Endothelial cell of umbilical vein (primary cell): ENCODE data around the gene TRIM62. TPM values are rescaled to one million over a fixed set of nuclear protein-coding genes. Genes with fewer than 3 reads are reported as not detected.

Source experiments
- Bru-seq: library from RNA; stranded (reverse); fragments of 400-500 nt; gene quantifications from one replicate; lab custom pipeline; 2021; lab: Mats Ljungman, UMichigan
- BruChase-seq, 2 experiments: library from RNA; stranded (reverse); fragments of 400-500 nt; gene quantifications; one replicate each; lab custom pipeline; 2021; lab: Mats Ljungman, UMichigan
- BruUV-seq: library from RNA; stranded (reverse); fragments of 400-500 nt; replicated peaks from 2 replicates; lab custom pipeline; 2021; lab: Mats Ljungman, UMichigan
- CTCF ChIA-PET: fragments of 300-600, 350-600 bp; sonication (Branson Sonifier 250); formaldehyde crosslinking; loops from one replicate; lab custom pipeline; 2021; ENCODE audit warnings: antibody characterized with exemption, inconsistent platforms; lab: Charles Lee
- POLR2A ChIA-PET: fragments of 300-600, 350-600 bp; sonication (Branson Sonifier 250); formaldehyde crosslinking; loops from one replicate; lab custom pipeline; 2021; ENCODE audit warnings: antibody characterized with exemption, inconsistent platforms; lab: Charles Lee
- DNase-seq: peaks from one replicate; pipeline ENCODE4 v3.0.0-alpha.2; 2011; ENCODE audit warnings: low read depth, low spot score
- FAIRE-seq: peaks from 2 replicates; lab custom pipeline; 2011; peaks lifted over from hg19 to GRCh38; lab: Jason Lieb, UNC
- H2AFZ ChIP-seq: 2 replicates; pipeline ENCODE4 v1.6.0; 2012; ENCODE audit warnings: low read depth, low read length, control low read depth, inconsistent platforms
- H3K27ac ChIP-seq: 2 replicates; pipeline ENCODE4 v1.5.1; 2011; ENCODE audit warnings: low read depth, mild to moderate bottlenecking, control low read depth, low read length, moderate library complexity; ENCODE audit not compliant: insufficient read depth
- H3K27me3 ChIP-seq, 2 experiments: 2 replicates each; pipeline versions ENCODE4 v1.6.0 to v1.6.1; 2011; ENCODE audit warnings: low read length in 2 of 2, mixed read lengths in 1 of 2; ENCODE audit not compliant: control insufficient read depth in 2 of 2, insufficient read depth in 2 of 2
- H3K36me3 ChIP-seq, 2 experiments: 2 replicates in 1 of 2; 3 replicates in 1 of 2; pipeline ENCODE4 v1.5.1; 2011; ENCODE audit warnings: low read length in 2 of 2, mild to moderate bottlenecking in 1 of 2, moderate library complexity in 1 of 2; ENCODE audit not compliant: control insufficient read depth in 2 of 2, insufficient read depth in 2 of 2; ENCODE audit errors: extremely low read depth in 1 of 2
- H3K4me1 ChIP-seq: 3 replicates; pipeline ENCODE4 v1.5.1; 2011; ENCODE audit warnings: mild to moderate bottlenecking, low read length; ENCODE audit not compliant: control insufficient read depth, insufficient read depth; ENCODE audit errors: extremely low read depth
- H3K4me2 ChIP-seq: 2 replicates; pipeline ENCODE4 v1.6.1; 2011; ENCODE audit warnings: low read length, control low read depth, mixed read lengths; ENCODE audit not compliant: insufficient read depth
- H3K4me3 ChIP-seq, 3 experiments: fragments of 200-600 bp in 1 of 3; sonication (generic), shearing (Covaris generic) in 1 of 3; replicated peaks in 1 of 3; 2 replicates each; pipeline ENCODE4 v1.5.1; 2011 to 2016; ENCODE audit warnings: control low read depth in 3 of 3, low read length in 3 of 3, mild to moderate bottlenecking in 2 of 3, inconsistent platforms in 1 of 3, low read depth in 1 of 3, moderate library complexity in 1 of 3; ENCODE audit not compliant: insufficient read depth in 1 of 3
- H3K79me2 ChIP-seq: 2 replicates; pipeline ENCODE4 v1.6.0; 2012; ENCODE audit warnings: low read length, inconsistent platforms; ENCODE audit not compliant: control insufficient read depth, insufficient read depth
- H3K9ac ChIP-seq: replicated peaks from 2 replicates; pipeline ENCODE3; 2011; ENCODE audit warnings: low read length, control low read depth; ENCODE audit not compliant: insufficient read depth; ENCODE audit errors: extremely low read depth
- H3K9me1 ChIP-seq: replicated peaks from 3 replicates; pipeline ENCODE4 v1.6.0; 2011; ENCODE audit warnings: mild to moderate bottlenecking, low read length; ENCODE audit not compliant: control insufficient read depth, insufficient read depth; ENCODE audit errors: extremely low read depth
- H3K9me3 ChIP-seq: replicated peaks from 2 replicates; pipeline ENCODE4 v1.5.1; 2012; ENCODE audit warnings: low read length, inconsistent platforms; ENCODE audit not compliant: control insufficient read depth, insufficient read depth
- H4K20me1 ChIP-seq: replicated peaks from 2 replicates; pipeline ENCODE3; 2011; ENCODE audit warnings: mild to moderate bottlenecking, low read length; ENCODE audit not compliant: control insufficient read depth, insufficient read depth; ENCODE audit errors: extremely low read depth
- CTCF ChIP-seq, 2 donors: IDR thresholded peaks; 1 replicate in 1 of 2; 2 replicates in 1 of 2; pipeline ENCODE4 v1.5.1; 2011; ENCODE audit warnings: low read length in 2 of 2, mild to moderate bottlenecking in 2 of 2, moderate library complexity in 2 of 2, control low read depth in 1 of 2, inconsistent platforms in 1 of 2, low read depth in 1 of 2; ENCODE audit not compliant: insufficient read depth in 1 of 2; ENCODE audit errors: extremely low read depth in 1 of 2
- EZH2 ChIP-seq: IDR thresholded peaks from 2 replicates; pipeline ENCODE4 v1.6.1; 2012; ENCODE audit warnings: borderline replicate concordance, low read depth, mild to moderate bottlenecking, moderate library complexity, low read length, inconsistent platforms; ENCODE audit not compliant: severe bottlenecking
- FOS ChIP-seq: IDR thresholded peaks from 2 replicates; pipeline ENCODE4 v1.6.1; 2011; ENCODE audit warnings: mild to moderate bottlenecking, low read length, moderate library complexity, borderline replicate concordance; ENCODE audit not compliant: insufficient read depth
- GATA2 ChIP-seq: IDR thresholded peaks from 2 replicates; pipeline ENCODE4 v1.7.0; 2011; ENCODE audit warnings: low read depth, mild to moderate bottlenecking, moderate library complexity, mixed read lengths, low read length; ENCODE audit not compliant: insufficient read length, insufficient read depth
- JUN ChIP-seq: IDR thresholded peaks from 2 replicates; pipeline ENCODE4 v1.6.1; 2011; ENCODE audit warnings: borderline replicate concordance, low read depth; ENCODE audit not compliant: insufficient read length, insufficient read depth
- MAX ChIP-seq: IDR thresholded peaks from 2 replicates; pipeline ENCODE4 v1.6.1; 2011; ENCODE audit not compliant: insufficient read depth, insufficient read length
- MYC ChIP-seq: IDR thresholded peaks from one replicate; pipeline ENCODE4 v1.6.1; 2011; ENCODE audit warnings: mild to moderate bottlenecking, low read depth, low read length
- POLR2A ChIP-seq: IDR thresholded peaks from 2 replicates; pipeline ENCODE4 v1.6.1; 2012; ENCODE audit warnings: low read depth, mild to moderate bottlenecking, control low read depth, low read length
- POLR2AphosphoS5 ChIP-seq: IDR thresholded peaks from 2 replicates; pipeline ENCODE4 v1.6.1; 2012; ENCODE audit warnings: low read depth, mild to moderate bottlenecking, control low read depth, low read length, moderate library complexity; ENCODE audit not compliant: insufficient read depth
- dilution Hi-C: fragments of 300-500 bp; cut with MboI; formaldehyde crosslinking; loops from one replicate; pipeline ENCODE4 v1.15.0; 2019; ENCODE audit warnings: low sequenced_read_pairs; ENCODE audit not compliant: extremely low pct_ligation_motif_present
- intact Hi-C: fragments of 100-400 bp; cut with micrococcal nuclease; formaldehyde crosslinking; loops from one replicate; pipeline ENCODE4 v1.10.0; 2022
- long read RNA-seq: library from polyadenylated mRNA; stranded (forward); transcript quantifications from one replicate; pipeline ENCODE4 v2.0.0, GENCODE V29; 2021
- polyA minus RNA-seq, 3 experiments: library from RNA; depleted of rRNA, polyadenylated mRNA; stranded (reverse); fragments of >200 nt; gene quantifications; 1 replicate in 1 of 3; 2 replicates in 2 of 3; pipeline ENCODE4 v1.2.3, GENCODE V29; 2011
- polyA plus RNA-seq, 4 experiments: library from polyadenylated mRNA; depleted of rRNA in 3 of 4; stranded (reverse) in 3 of 4; unstranded in 1 of 4; fragments of >200 nt; gene quantifications; 2 replicates each; pipeline versions ENCODE4 v1.2.1 to v1.2.3, GENCODE V29; 2011 to 2012; ENCODE audit warnings: missing spikeins in 1 of 4
- total RNA-seq: library from RNA; stranded (reverse); gene quantifications from 2 replicates; pipeline ENCODE4 v1.2.3, GENCODE V29; 2021

The TRIM62 gene
- total RNA-seq (8.3 and 8.6 TPM in 2 replicates), polyA plus RNA-seq (9.3 and 10.4 TPM in 2 replicates), polyA minus RNA-seq (7.4 and 8.9 TPM in 2 replicates), Bru-seq, nascent RNA (percentile 49 among the genes with signal in this experiment), BruChase-seq, experiment 1, labeled RNA remaining after a 6-hour chase (percentile 57 among the genes with signal in this experiment), BruChase-seq, experiment 2, labeled RNA remaining after a 2-hour chase (percentile 58 among the genes with signal in this experiment)
- polyA plus RNA-seq (2011; cell fraction: cytosol; rRNA removed), result 7.7 and 8.1 TPM in 2 replicates
- 12.1 and 14.7 TPM in 2 replicates for polyA plus RNA-seq (2011; cell fraction: nucleus; rRNA removed)
- 5.9 and 7.9 TPM in 2 replicates for polyA plus RNA-seq (2012)
- polyA minus RNA-seq (2011; cell fraction: cytosol; rRNA and poly(A)+ RNA removed), result 1.8 TPM
- polyA minus RNA-seq (2011; cell fraction: nucleus; rRNA and poly(A)+ RNA removed), result 5.0 and 6.3 TPM in 2 replicates
- long read RNA-seq, transcript TRIM62-201 (5 exons, 3,437 nt), result major isoform, 13 of 23 reads
- long read RNA-seq, partial matches to known transcripts, result 0 of 23 reads
- long read RNA-seq, other reads (novel, unspliced or antisense), result 10 of 23 reads

GRCh38 chr1:33181921-33182341 is at the start of gene TRIM62:
Gene TRIM62, minus strand, starts transcription at chr1:33182043. Its CDS starts 611 bp downstream, at chr1:33181432.
- peak within 1 kb of the TSS; percentile 51 for H3K4me2 ChIP-seq
- dilution Hi-C loops (no loop called here), intact Hi-C loops (loop anchor here (1.0 to 2.0 kb wide), 4 partner anchors 55 to 290 kb away; partner anchors contain the start of genes PHC2 and ZSCAN20)
- no peaks in the 10 kb centered on the region for H3K79me2 ChIP-seq
- CTCF ChIA-PET, result interaction anchor here (1.1 to 2.2 kb wide), 12 partner anchors 8 to 451 kb away, joined by 3 to 20 read pairs (median 4); no protein-coding TSS in a partner anchor
- H4K20me1 ChIP-seq, result no peaks in the 10 kb centered on the region
- H3K27me3 ChIP-seq, result peaks cover 15 to 20% of the 10 kb centered on the region in 2 experiments
- BruUV-seq, result no TSS peak
- no peak within 1 kb of the TSS for H3K27ac ChIP-seq
- H3K9me3 ChIP-seq, result no peaks in the 10 kb centered on the region
- peak; percentile 97 for FAIRE-seq
- H3K9me1 ChIP-seq, result no peaks in the 10 kb centered on the region
- H3K4me3 ChIP-seq, result peak within 1 kb of the TSS; percentile 37 to 83 (median 64)
- peak within 1 kb of the TSS; percentile 58 for H2AFZ ChIP-seq
- peaks cover 5% of the 10 kb centered on the region for H3K4me1 ChIP-seq
- peak within 1 kb of the TSS; percentile 34 for H3K9ac ChIP-seq
- TF ChIP-seq POLR2A (peak; percentile 64), POLR2AphosphoS5 (peak; percentile 77), JUN (no peak)
- POLR2A ChIA-PET, result interaction anchor here (0.6 to 1.1 kb wide), 3 partner anchors 55 to 251 kb away, joined by 3 to 4 read pairs (median 3); no protein-coding TSS in a partner anchor
- peak; percentile 81 for DNase-seq
- H3K36me3 ChIP-seq, result peaks cover 0 to 5% of the 10 kb centered on the region in 2 experiments

GRCh38 chr1:33231166-33231565 is 49.3 kb upstream of the TRIM62 start:
- no peak overlapping the region for H3K4me3 ChIP-seq
- no peak for TF ChIP-seq POLR2AphosphoS5
- no peak for TF ChIP-seq JUN
- no peak for TF ChIP-seq MYC
- TF ChIP-seq EZH2, result no peak
- no peak for TF ChIP-seq MAX
- no peak for TF ChIP-seq POLR2A
- no peak for TF ChIP-seq CTCF (IDR thresholded peaks at IDR 0.05; ENCODE audit: extremely low read depth in 1 of 2, insufficient read depth in 1 of 2, low read depth in 1 of 2, low read length in 2 of 2)
- no peak for TF ChIP-seq GATA2
- TF ChIP-seq FOS, result no peak
- intact Hi-C loops (no loop called here), dilution Hi-C loops (no loop called here)
- BruUV-seq, result no TSS peak
- H3K9ac ChIP-seq, result no peak overlapping the region
- POLR2A ChIA-PET, result no interaction called here
- H3K9me1 ChIP-seq, result no peaks in the 10 kb centered on the region
- no peak overlapping the region for H2AFZ ChIP-seq
- FAIRE-seq (no peak), DNase-seq (no peak)
- CTCF ChIA-PET, result interaction anchor here (1.1 kb wide), 1 partner anchor 67 kb away, joined by 3 read pairs; no protein-coding TSS in a partner anchor
- H3K36me3 ChIP-seq, result no peaks in the 10 kb centered on the region
- H3K9me3 ChIP-seq, result no peaks in the 10 kb centered on the region
- H3K27ac ChIP-seq, result no peak overlapping the region
- H3K4me2 ChIP-seq, result no peak overlapping the region
- H3K27me3 ChIP-seq, result peaks cover 0 to 10% of the 10 kb centered on the region in 2 experiments
- no peaks in the 10 kb centered on the region for H3K79me2 ChIP-seq
- no peaks in the 10 kb centered on the region for H4K20me1 ChIP-seq
- peaks cover 18% of the 10 kb centered on the region for H3K4me1 ChIP-seq
